ENCODE results near the gene A1BG. TPM values are rescaled to one million over a fixed set of nuclear protein-coding genes. Genes with fewer than 3 reads are reported as not detected.

Gene A1BG
- total RNA-seq, 4 donors from 2014 or later: 4.5 to 12.5 (median 9.0) TPM; not detected in 1

DNA sequence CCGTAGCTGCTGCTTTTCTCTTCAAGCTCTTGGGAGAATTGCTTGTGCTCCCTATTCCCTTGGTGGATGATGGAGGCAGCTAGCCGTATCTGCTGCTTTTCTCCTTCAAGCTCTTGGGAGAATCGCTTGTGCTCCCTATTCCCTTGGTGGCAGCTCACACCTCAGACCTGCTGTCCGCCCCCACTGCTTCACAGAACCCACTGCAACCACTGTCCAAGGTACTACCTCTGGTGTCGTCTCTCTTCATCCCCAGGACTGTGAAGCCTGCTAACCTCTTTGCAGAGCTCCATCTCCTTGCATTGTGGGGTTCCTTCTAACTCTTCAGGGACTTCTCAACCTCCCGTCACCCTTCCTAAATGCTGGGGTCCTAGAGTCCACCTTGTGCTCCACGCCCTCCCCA lies 52.7 kb downstream of the A1BG start:
- Histone ChIP-seq H3K27ac (no peak overlapping the region), H3K4me3 (no peak overlapping the region), H3K36me3 (peaks cover 0 to 30% of the 10 kb centered on the region in 2 donors), H3K27me3 (peaks cover 0 to 5% (median 0%) of the 10 kb centered on the region in 3 donors), H3K4me1 (peaks cover 5 to 7% of the 10 kb centered on the region in 2 donors), H3K9me3 (peaks cover 0 to 7% (median 6%) of the 10 kb centered on the region in 3 donors)
- in situ Hi-C loops (cut with MboI; ENCODE audit: low sequenced_read_pairs in 4 of 4): no loop called here
- intact Hi-C loops (cut with DNase I; ENCODE audit: low total_unique reads): loop anchor here (10.0 kb wide), 1 partner anchor 1896 kb away; the partner anchor contains the start of gene ZNF583
- no peak for DNase-seq
- TF ChIP-seq POLR2A (IDR thresholded peaks at IDR 0.05): no peak
- TF ChIP-seq, protein P1, sequence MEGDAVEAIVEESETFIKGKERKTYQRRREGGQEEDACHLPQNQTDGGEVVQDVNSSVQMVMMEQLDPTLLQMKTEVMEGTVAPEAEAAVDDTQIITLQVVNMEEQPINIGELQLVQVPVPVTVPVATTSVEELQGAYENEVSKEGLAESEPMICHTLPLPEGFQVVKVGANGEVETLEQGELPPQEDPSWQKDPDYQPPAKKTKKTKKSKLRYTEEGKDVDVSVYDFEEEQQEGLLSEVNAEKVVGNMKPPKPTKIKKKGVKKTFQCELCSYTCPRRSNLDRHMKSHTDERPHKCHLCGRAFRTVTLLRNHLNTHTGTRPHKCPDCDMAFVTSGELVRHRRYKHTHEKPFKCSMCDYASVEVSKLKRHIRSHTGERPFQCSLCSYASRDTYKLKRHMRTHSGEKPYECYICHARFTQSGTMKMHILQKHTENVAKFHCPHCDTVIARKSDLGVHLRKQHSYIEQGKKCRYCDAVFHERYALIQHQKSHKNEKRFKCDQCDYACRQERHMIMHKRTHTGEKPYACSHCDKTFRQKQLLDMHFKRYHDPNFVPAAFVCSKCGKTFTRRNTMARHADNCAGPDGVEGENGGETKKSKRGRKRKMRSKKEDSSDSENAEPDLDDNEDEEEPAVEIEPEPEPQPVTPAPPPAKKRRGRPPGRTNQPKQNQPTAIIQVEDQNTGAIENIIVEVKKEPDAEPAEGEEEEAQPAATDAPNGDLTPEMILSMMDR (IDR thresholded peaks at IDR 0.05 in 4 of 5, conservative IDR thresholded peaks at IDR 0.05 in 1 of 5): no peak
- no peak for ATAC-seq

DNA sequence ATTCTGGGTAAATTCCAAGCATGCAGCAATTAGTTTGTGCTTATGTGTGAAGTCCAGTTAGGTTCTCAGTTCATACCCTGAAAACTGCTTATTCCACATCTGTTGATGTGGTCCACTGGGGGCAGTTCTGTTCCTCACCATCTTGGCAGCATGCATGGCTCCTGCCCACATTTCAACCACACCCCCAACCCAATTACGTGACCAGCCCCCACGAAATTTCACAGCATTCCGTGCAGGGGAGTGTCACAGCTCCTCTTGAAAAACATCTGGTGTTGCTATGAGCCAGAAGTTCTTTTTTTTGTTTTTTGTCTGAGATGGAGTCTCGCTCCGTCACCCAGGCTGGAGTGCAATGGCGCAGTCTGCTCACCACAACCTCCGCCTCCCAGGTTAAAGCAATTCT lies 57.2 kb downstream of the A1BG start:
- H3K4me1 ChIP-seq: no peaks in the 10 kb centered on the region
- H3K27ac ChIP-seq: no peak overlapping the region
- DNase-seq (no peak), ATAC-seq (no peak)
- no peak overlapping the region for H3K4me3 ChIP-seq
- TF ChIP-seq POLR2A (IDR thresholded peaks at IDR 0.05): no peak
- TF ChIP-seq, protein P1 (IDR thresholded peaks at IDR 0.05 in 4 of 5, conservative IDR thresholded peaks at IDR 0.05 in 1 of 5): no peak
- intact Hi-C loops (cut with DNase I; ENCODE audit: low total_unique reads): no loop called here
- in situ Hi-C loops (cut with MboI; ENCODE audit: low sequenced_read_pairs in 4 of 4): no loop called here
- no peaks in the 10 kb centered on the region for H3K27me3 ChIP-seq
- H3K9me3 ChIP-seq: peaks cover 0 to 7% (median 5%) of the 10 kb centered on the region in 3 donors
- peaks cover 2 to 69% of the 10 kb centered on the region in 2 donors for H3K36me3 ChIP-seq

Small RNAs within 50 kb of the gene (microRNA-seq; reads per million reads assigned to microRNA genes)
- 0 to 1.2 reads per million in 2 donors for gene MIR4754 (ENCODE audit: borderline replicate concordance in 2 of 2)
- gene MIR6806 (ENCODE audit: borderline replicate concordance in 2 of 2): 0 to 1.2 reads per million in 2 donors

Other genes with a start within 250 kb of the A1BG start
- 1 to 10 TPM; 1.3 to 2.0 (median 1.7) TPM for gene ZNF329, start 202.7 kb downstream of the A1BG start, total RNA-seq
- gene ZNF274, start 170.4 kb downstream of the A1BG start, total RNA-seq: 10 to 100 TPM in 3 of 4 donors, 1 to 10 TPM in 1; 9.0 to 20.7 (median 13.4) TPM
- gene ZNF544, start 124.6 kb downstream of the A1BG start, total RNA-seq: 1 to 10 TPM; 3.8 to 9.5 (median 6.0) TPM
- 1 to 10 TPM in 2 of 4 donors, under 1 TPM in 2; 0.78 to 2.1 (median 1.2) TPM for gene ZNF8, start 74.5 kb downstream of the A1BG start, total RNA-seq
- gene ERVK3-1, start 48.1 kb downstream of the A1BG start, total RNA-seq: 10 to 100 TPM; 27.1 to 38.2 (median 32.4) TPM
- gene ZSCAN22, start 26.5 kb downstream of the A1BG start, total RNA-seq: 1 to 10 TPM; 1.1 to 2.4 (median 1.8) TPM
- under 1 TPM in 3 of 4 donors, not detected in 1; 0.07 to 0.87 (median 0.36) TPM for gene ZNF497, start 9.3 kb upstream of the A1BG start, total RNA-seq
- gene ZNF837, start 27.5 kb upstream of the A1BG start, total RNA-seq: under 1 TPM in 2 of 4 donors, not detected in 2; 0.11 to 0.36 TPM
- 1,000 to 10,000 TPM; 1,345 to 1,665 (median 1,438) TPM for gene RPS5, start 33.8 kb upstream of the A1BG start, total RNA-seq
- gene RNF225, start 42.2 kb upstream of the A1BG start, total RNA-seq: not detected
- gene ZNF584, start 55.2 kb upstream of the A1BG start, total RNA-seq: 10 to 100 TPM in 2 of 4 donors, 1 to 10 TPM in 2; 8.5 to 21.4 (median 10.2) TPM
- 1 to 10 TPM; 1.8 to 2.7 (median 2.4) TPM for gene ZNF132, start 86.7 kb upstream of the A1BG start, total RNA-seq
- 1 to 10 TPM; 3.8 to 7.6 (median 7.0) TPM for gene ZNF324B, start 98.1 kb upstream of the A1BG start, total RNA-seq
- 10 to 100 TPM in 3 of 4 donors, 1 to 10 TPM in 1; 8.1 to 11.4 (median 11.3) TPM for gene ZNF324, start 113.6 kb upstream of the A1BG start, total RNA-seq
- gene ZNF446, start 122.9 kb upstream of the A1BG start, total RNA-seq: 10 to 100 TPM in 1 of 4 donors, 1 to 10 TPM in 3; 7.5 to 13.1 (median 8.9) TPM
- gene SLC27A5, start 158.5 kb upstream of the A1BG start, total RNA-seq: 1 to 10 TPM; 2.0 to 9.1 (median 4.6) TPM
- 10 to 100 TPM in 2 of 4 donors, 1 to 10 TPM in 2; 5.9 to 12.2 (median 9.6) TPM for gene ZBTB45, start 166.3 kb upstream of the A1BG start, total RNA-seq
- 100 to 1,000 TPM; 145 to 239 (median 191) TPM for gene TRIM28, start 190.6 kb upstream of the A1BG start, total RNA-seq
- gene CHMP2A, start 201.6 kb upstream of the A1BG start, total RNA-seq: 100 to 1,000 TPM in 2 of 4 donors, 10 to 100 TPM in 2; 82.3 to 165 (median 113) TPM
- 10 to 100 TPM; 23.5 to 74.5 (median 41.6) TPM for gene UBE2M, start 205.1 kb upstream of the A1BG start, total RNA-seq
- 10 to 100 TPM in 3 of 4 donors, 1 to 10 TPM in 1; 6.8 to 21.5 (median 15.1) TPM for gene MZF1, start 219.8 kb upstream of the A1BG start, total RNA-seq

Data from gastrocnemius medialis (tissue), 4 donors.